GM23338 (cell line): Measurements from ENCODE around the gene RFX7. TPM values are rescaled to one million over a fixed set of nuclear protein-coding genes. Genes with fewer than 3 reads are reported as not detected.

Source experiments
- ATAC-seq: fragments of 200-7000 bp; cut with Tn5 transposase; 3 replicates; pipeline ENCODE4 v1.9.1; 2020
- DNase-seq: peaks from one replicate; pipeline ENCODE4 v3.0.0-alpha.2; 2015; ENCODE audit warnings: low spot score
- H2AFZ ChIP-seq: fragments of 200-600 bp; sonication (generic); 2 replicates; pipeline ENCODE4 v1.8.0; 2016; ENCODE audit warnings: antibody characterized with exemption, mild to moderate bottlenecking, moderate library complexity
- H3F3A ChIP-seq: fragments of 200-600 bp; sonication (generic); replicated peaks from 2 replicates; pipeline ENCODE4 v1.8.0; 2017; ENCODE audit warnings: antibody characterized with exemption, mixed run types, low read depth
- H3K27ac ChIP-seq: fragments of 200-600 bp; sonication (generic); 2 replicates; pipeline ENCODE4 v1.6.1; 2016; ENCODE audit warnings: low read depth
- H3K27me3 ChIP-seq: fragments of 200-600 bp; sonication (generic); 2 replicates; pipeline ENCODE4 v1.8.0; 2016; ENCODE audit warnings: mild to moderate bottlenecking, mixed run types, moderate library complexity; ENCODE audit not compliant: insufficient read depth
- H3K36me3 ChIP-seq: fragments of 200-600 bp; sonication (generic); 2 replicates; pipeline ENCODE4 v1.8.0; 2016; ENCODE audit warnings: mild to moderate bottlenecking; ENCODE audit not compliant: insufficient read depth
- H3K4me1 ChIP-seq: fragments of 200-600 bp; sonication (generic); 2 replicates; pipeline ENCODE4 v1.8.0; 2016; ENCODE audit warnings: mild to moderate bottlenecking, moderate library complexity; ENCODE audit not compliant: insufficient read depth
- H3K4me2 ChIP-seq: fragments of 200-600 bp; sonication (generic); 2 replicates; pipeline ENCODE4 v1.7.1; 2017; ENCODE audit warnings: mixed run types
- H3K4me3 ChIP-seq: fragments of 200-600 bp; sonication (generic); 2 replicates; pipeline ENCODE4 v1.6.1; 2016; ENCODE audit warnings: mixed run types
- H3K79me2 ChIP-seq: fragments of 200-600 bp; sonication (generic); replicated peaks from 2 replicates; pipeline ENCODE4 v1.8.0; 2017; ENCODE audit warnings: mild to moderate bottlenecking; ENCODE audit not compliant: insufficient read depth
- H3K9me2 ChIP-seq: fragments of 200-600 bp; sonication (generic); 2 replicates; pipeline ENCODE4 v1.8.0; 2017; ENCODE audit not compliant: insufficient read depth
- H4K20me1 ChIP-seq: fragments of 200-600 bp; sonication (generic); replicated peaks from 2 replicates; pipeline ENCODE4 v1.8.0; 2017; ENCODE audit warnings: mild to moderate bottlenecking; ENCODE audit not compliant: insufficient read depth
- H3K27ac Mint-ChIP-seq: 2 replicates; pipeline ENCODE4 v1.8.0; 2020; ENCODE audit warnings: inconsistent platforms, mild to moderate bottlenecking, moderate library complexity, mixed read lengths
- H3K27me3 Mint-ChIP-seq: 3 replicates; pipeline ENCODE4 v1.8.0; 2022; ENCODE audit warnings: low read depth, mild to moderate bottlenecking, moderate library complexity, mixed read lengths, inconsistent platforms; ENCODE audit not compliant: insufficient read depth, poor library complexity
- H3K36me3 Mint-ChIP-seq: 3 replicates; pipeline ENCODE4 v1.8.0; 2021; ENCODE audit warnings: low read depth, mild to moderate bottlenecking, inconsistent platforms, moderate library complexity, mixed read lengths
- H3K4me1 Mint-ChIP-seq: 3 replicates; pipeline ENCODE4 v1.8.0; 2020; ENCODE audit warnings: mild to moderate bottlenecking, inconsistent platforms, mixed read lengths
- H3K4me3 Mint-ChIP-seq: 3 replicates; pipeline ENCODE4 v1.8.0; 2021; ENCODE audit warnings: moderate library complexity, mild to moderate bottlenecking, inconsistent platforms, mixed read lengths
- H3K9me3 Mint-ChIP-seq: 3 replicates; pipeline ENCODE4 v1.8.0; 2020; ENCODE audit warnings: moderate library complexity, mild to moderate bottlenecking, inconsistent platforms, mixed read lengths
- EZH2 ChIP-seq: fragments of 200-600 bp; sonication (generic); IDR thresholded peaks from one replicate; pipeline ENCODE4 v1.8.0; 2017; ENCODE audit warnings: antibody characterized with exemption, mild to moderate bottlenecking, low read depth; ENCODE audit not compliant: unreplicated experiment
- JUNB ChIP-seq: IDR thresholded peaks from one replicate; pipeline ENCODE4 v1.6.1; 2016; ENCODE audit warnings: antibody characterized with exemption; ENCODE audit not compliant: unreplicated experiment
- POLR2AphosphoS5 ChIP-seq: IDR thresholded peaks from 2 replicates; pipeline ENCODE4 v1.6.1; 2016; ENCODE audit warnings: antibody characterized with exemption, low read depth
- ZNF114 ChIP-seq: fragments of 250-450 bp; sonication (Bioruptor Pico); IDR thresholded peaks from 2 replicates; pipeline ENCODE4 v1.5.0; 2020; ENCODE audit warnings: mild to moderate bottlenecking, moderate library complexity
- ZNF331 ChIP-seq: fragments of 250-450 bp; sonication (Bioruptor Pico); IDR thresholded peaks from 2 replicates; pipeline ENCODE4 v1.5.0; 2020; ENCODE audit warnings: low read depth, mild to moderate bottlenecking, moderate library complexity
- polyA plus RNA-seq: library from polyadenylated mRNA; unstranded; fragments of >200 nt; fragmentation: Nextera tagmentation; extraction: Ambion mirVana; gene quantifications from 2 replicates; pipeline ENCODE4 v1.2.1, GENCODE V29; 2016
- total RNA-seq: library from RNA; depleted of rRNA; stranded (reverse); fragments of >200 nt; shearing (Covaris generic); gene quantifications from 2 replicates; pipeline ENCODE4 v1.2.3, GENCODE V29; 2014
- TF ChIP-seq, protein P1 (sequence below), 2 experiments: fragments of 200-600 bp in 1 of 2; sonication (generic) in 1 of 2; conservative IDR thresholded peaks; 2 replicates each; pipeline versions ENCODE4 v1.5.1 to v1.6.1; 2016 to 2017; ENCODE audit warnings: antibody characterized with exemption in 2 of 2, low read depth in 2 of 2, mild to moderate bottlenecking in 2 of 2, moderate library complexity in 1 of 2
- TF ChIP-seq, protein P2 (sequence below): IDR thresholded peaks from one replicate; pipeline ENCODE4 v1.6.1; 2018; ENCODE audit warnings: antibody characterized with exemption; ENCODE audit not compliant: unreplicated experiment

RFX7 gene
- total and polyA plus RNA-seq, 2 experiments from 2014 or later, result 17.6 to 33.6 TPM

DNA sequence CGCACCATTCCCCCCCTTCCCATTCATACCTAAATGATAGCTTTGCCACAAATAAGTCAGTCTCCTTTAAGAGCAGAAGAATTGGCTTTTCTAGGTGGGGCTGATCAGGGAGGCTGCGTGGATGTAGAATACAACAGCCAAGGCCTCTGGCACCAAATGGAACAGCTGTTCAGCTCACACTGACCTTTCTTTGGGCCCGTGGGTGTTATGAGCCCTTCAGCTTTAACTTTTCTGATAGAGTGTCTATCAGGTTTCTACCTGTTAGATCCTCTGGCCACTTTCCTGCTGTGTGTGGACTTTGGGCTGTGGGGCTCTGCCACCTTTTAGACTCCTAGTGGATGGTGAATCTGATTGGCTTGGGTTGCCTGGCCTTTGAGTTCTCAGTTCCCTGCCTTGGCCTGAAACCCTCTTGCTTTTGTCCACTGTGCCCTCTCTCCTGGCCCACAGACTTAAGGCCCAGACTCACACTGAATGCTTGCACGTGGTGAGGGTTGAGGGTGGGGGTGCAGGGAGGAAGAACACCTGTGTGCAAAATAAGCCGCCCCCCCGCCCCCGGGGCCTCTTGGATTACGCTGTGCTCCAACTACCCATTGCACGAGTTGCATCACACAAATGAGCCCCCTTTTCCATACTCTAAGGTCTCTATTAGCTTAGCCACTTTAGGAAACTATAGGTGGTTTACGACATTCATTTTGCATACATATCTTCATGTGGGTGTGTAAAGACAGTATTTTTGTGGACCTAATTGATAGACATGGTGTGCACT lies 1.3 kb upstream of the RFX7 start:
- H2AFZ ChIP-seq, result no peak overlapping the region
- ATAC-seq, result peak; percentile 1; the same call in 1 of the 3 replicates
- no peaks in the 10 kb centered on the region for H4K20me1 ChIP-seq

DNA sequence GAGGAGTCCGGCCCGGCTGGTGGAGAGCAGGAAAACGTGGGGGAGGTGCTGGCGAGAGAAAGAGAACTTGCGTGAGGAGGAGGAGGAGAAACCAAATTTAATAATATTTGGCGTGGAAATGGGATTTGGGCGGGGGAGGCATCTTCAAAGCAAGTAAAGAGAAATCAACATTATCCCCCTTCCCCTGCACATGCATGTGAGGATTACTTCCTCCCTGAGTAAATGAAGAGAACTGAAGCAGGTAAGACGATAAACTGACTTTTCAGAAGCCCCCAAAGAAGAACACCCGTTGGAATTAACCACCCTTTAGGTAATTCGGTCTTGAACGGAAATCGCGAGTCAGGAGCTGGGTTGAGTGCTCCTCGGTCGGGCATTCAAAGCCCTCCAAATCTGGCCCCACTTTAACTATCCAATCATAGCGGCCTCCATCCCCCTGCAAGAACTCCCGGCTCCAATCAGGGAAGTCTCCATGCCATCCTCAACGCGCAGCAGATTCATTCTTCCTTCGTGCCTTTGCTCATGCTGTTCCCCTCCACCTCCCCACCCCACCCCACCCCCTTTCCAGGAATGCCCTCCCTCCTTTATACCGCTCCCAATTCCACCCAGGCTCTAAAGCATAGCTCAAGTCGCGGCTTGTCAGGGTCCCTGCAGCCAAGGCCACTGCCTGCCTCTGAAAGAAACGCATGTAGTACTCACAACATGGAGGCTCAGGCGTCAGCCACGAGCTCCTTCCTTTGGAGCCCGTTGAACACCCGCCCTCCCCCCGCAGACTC lies 545 bp upstream of the RFX7 start:
- Histone ChIP-seq H3K27ac (peak overlapping the region; percentile 96), H3K36me3 (no peaks in the 10 kb centered on the region), H3K9me2 (no peaks in the 10 kb centered on the region), H3K4me2 (peak overlapping the region; percentile 76), H3K79me2 (peaks cover 38% of the 10 kb centered on the region), H2AFZ (no peak overlapping the region), H3K4me3 (peak overlapping the region; percentile 56), H3F3A (peaks cover 5% of the 10 kb centered on the region; the same call in 1 of the 2 replicates), H3K4me1 (peaks cover 38% of the 10 kb centered on the region), H4K20me1 (no peaks in the 10 kb centered on the region), H3K27me3 (no peaks in the 10 kb centered on the region)
- ATAC-seq, result peak; percentile 64
- peaks cover 35% of the 10 kb centered on the region for H3K4me1 Mint-ChIP-seq
- peaks cover 8% of the 10 kb centered on the region; the same call in 2 of the 3 replicates for H3K36me3 Mint-ChIP-seq
- H3K27me3 Mint-ChIP-seq, result peaks cover 10% of the 10 kb centered on the region
- H3K27ac Mint-ChIP-seq, result peak overlapping the region; percentile 97
- no peaks in the 10 kb centered on the region for H3K9me3 Mint-ChIP-seq
- H3K4me3 Mint-ChIP-seq, result peak overlapping the region; percentile 98
- DNase-seq, result peak; percentile 93
- TF ChIP-seq ZNF114 (CRISPR knock-in tag) (no peak), EZH2 (no peak), POLR2AphosphoS5 (peak; percentile 67), ZNF331 (CRISPR knock-in tag) (no peak)
- TF ChIP-seq, protein P1, sequence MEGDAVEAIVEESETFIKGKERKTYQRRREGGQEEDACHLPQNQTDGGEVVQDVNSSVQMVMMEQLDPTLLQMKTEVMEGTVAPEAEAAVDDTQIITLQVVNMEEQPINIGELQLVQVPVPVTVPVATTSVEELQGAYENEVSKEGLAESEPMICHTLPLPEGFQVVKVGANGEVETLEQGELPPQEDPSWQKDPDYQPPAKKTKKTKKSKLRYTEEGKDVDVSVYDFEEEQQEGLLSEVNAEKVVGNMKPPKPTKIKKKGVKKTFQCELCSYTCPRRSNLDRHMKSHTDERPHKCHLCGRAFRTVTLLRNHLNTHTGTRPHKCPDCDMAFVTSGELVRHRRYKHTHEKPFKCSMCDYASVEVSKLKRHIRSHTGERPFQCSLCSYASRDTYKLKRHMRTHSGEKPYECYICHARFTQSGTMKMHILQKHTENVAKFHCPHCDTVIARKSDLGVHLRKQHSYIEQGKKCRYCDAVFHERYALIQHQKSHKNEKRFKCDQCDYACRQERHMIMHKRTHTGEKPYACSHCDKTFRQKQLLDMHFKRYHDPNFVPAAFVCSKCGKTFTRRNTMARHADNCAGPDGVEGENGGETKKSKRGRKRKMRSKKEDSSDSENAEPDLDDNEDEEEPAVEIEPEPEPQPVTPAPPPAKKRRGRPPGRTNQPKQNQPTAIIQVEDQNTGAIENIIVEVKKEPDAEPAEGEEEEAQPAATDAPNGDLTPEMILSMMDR (conservative IDR thresholded peaks at IDR 0.05; ENCODE audit: low read depth in 2 of 2), result no peak
- TF ChIP-seq, protein P2, sequence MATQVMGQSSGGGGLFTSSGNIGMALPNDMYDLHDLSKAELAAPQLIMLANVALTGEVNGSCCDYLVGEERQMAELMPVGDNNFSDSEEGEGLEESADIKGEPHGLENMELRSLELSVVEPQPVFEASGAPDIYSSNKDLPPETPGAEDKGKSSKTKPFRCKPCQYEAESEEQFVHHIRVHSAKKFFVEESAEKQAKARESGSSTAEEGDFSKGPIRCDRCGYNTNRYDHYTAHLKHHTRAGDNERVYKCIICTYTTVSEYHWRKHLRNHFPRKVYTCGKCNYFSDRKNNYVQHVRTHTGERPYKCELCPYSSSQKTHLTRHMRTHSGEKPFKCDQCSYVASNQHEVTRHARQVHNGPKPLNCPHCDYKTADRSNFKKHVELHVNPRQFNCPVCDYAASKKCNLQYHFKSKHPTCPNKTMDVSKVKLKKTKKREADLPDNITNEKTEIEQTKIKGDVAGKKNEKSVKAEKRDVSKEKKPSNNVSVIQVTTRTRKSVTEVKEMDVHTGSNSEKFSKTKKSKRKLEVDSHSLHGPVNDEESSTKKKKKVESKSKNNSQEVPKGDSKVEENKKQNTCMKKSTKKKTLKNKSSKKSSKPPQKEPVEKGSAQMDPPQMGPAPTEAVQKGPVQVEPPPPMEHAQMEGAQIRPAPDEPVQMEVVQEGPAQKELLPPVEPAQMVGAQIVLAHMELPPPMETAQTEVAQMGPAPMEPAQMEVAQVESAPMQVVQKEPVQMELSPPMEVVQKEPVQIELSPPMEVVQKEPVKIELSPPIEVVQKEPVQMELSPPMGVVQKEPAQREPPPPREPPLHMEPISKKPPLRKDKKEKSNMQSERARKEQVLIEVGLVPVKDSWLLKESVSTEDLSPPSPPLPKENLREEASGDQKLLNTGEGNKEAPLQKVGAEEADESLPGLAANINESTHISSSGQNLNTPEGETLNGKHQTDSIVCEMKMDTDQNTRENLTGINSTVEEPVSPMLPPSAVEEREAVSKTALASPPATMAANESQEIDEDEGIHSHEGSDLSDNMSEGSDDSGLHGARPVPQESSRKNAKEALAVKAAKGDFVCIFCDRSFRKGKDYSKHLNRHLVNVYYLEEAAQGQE, result no peak

More for the DNA sequence above, 1.3 kb upstream of the RFX7 start:
- H3K9me3 Mint-ChIP-seq, result no peaks in the 10 kb centered on the region
- peaks cover 10% of the 10 kb centered on the region for H3K27me3 Mint-ChIP-seq
- Histone ChIP-seq H3K9me2 (no peaks in the 10 kb centered on the region), H3K4me2 (peak overlapping the region; percentile 76), H3K27ac (peak overlapping the region; percentile 96), H3K36me3 (no peaks in the 10 kb centered on the region), H3K4me1 (peaks cover 38% of the 10 kb centered on the region), H3F3A (peaks cover 5% of the 10 kb centered on the region; the same call in 1 of the 2 replicates), H3K27me3 (no peaks in the 10 kb centered on the region), H3K4me3 (peak overlapping the region; percentile 56), H3K79me2 (peaks cover 30% of the 10 kb centered on the region)
- peaks cover 3% of the 10 kb centered on the region; the same call in 1 of the 3 replicates for H3K36me3 Mint-ChIP-seq
- peak; percentile 9 for DNase-seq
- no peak for TF ChIP-seq JUNB
- 0 out of 2 replicates have a peak, but pooled peaks have one; percentile 5 for TF ChIP-seq POLR2AphosphoS5
- peak overlapping the region; percentile 97 for H3K27ac Mint-ChIP-seq
- peak overlapping the region; percentile 98 for H3K4me3 Mint-ChIP-seq
- H3K4me1 Mint-ChIP-seq, result peaks cover 31% of the 10 kb centered on the region
